ENCODE measurements around the gene DHX30.

DNA sequence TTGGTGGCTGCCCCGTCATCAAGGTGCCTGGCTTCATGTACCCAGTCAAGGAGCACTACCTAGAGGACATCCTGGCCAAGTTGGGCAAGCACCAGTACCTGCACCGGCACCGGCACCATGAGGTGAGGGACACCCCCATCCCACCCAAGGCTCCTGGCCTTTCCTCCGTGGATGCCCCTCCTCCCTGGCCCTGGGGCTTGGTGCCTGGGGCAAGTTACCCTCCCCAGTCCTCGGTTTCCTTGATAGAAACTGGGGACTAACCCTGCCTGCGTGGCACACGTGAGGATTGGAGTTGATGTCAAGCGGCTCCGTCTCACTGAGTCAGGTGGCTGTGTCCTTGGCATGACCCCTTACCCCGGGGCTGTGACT, 43.9 kb downstream of the DHX30 start:
- TF ChIP-seq, protein P1, sequence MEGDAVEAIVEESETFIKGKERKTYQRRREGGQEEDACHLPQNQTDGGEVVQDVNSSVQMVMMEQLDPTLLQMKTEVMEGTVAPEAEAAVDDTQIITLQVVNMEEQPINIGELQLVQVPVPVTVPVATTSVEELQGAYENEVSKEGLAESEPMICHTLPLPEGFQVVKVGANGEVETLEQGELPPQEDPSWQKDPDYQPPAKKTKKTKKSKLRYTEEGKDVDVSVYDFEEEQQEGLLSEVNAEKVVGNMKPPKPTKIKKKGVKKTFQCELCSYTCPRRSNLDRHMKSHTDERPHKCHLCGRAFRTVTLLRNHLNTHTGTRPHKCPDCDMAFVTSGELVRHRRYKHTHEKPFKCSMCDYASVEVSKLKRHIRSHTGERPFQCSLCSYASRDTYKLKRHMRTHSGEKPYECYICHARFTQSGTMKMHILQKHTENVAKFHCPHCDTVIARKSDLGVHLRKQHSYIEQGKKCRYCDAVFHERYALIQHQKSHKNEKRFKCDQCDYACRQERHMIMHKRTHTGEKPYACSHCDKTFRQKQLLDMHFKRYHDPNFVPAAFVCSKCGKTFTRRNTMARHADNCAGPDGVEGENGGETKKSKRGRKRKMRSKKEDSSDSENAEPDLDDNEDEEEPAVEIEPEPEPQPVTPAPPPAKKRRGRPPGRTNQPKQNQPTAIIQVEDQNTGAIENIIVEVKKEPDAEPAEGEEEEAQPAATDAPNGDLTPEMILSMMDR (optimal IDR thresholded peaks at IDR 0.05 in 1 of 3, IDR thresholded peaks at IDR 0.05 in 1 of 3, conservative IDR thresholded peaks at IDR 0.05 in 1 of 3; ENCODE audit: extremely low read depth in 1 of 3, insufficient read depth in 2 of 3, low read length in 3 of 3) = no peak
- no peak for TF ChIP-seq EZH2 (IDR thresholded peaks at IDR 0.05; ENCODE audit: low read length)
